Endothelial cell of umbilical vein (primary cell): Measurements from ENCODE around the gene RABGAP1. TPM values are rescaled to one million over a fixed set of nuclear protein-coding genes. Genes with fewer than 3 reads are reported as not detected.

Source experiments
- BruUV-seq: library from RNA; stranded (reverse); fragments of 400-500 nt; replicated peaks from 2 replicates; lab custom pipeline; 2021; lab: Mats Ljungman, UMichigan
- CTCF ChIA-PET: fragments of 300-600, 350-600 bp; sonication (Branson Sonifier 250); formaldehyde crosslinking; loops from one replicate; lab custom pipeline; 2021; ENCODE audit warnings: antibody characterized with exemption, inconsistent platforms; lab: Charles Lee
- POLR2A ChIA-PET: fragments of 300-600, 350-600 bp; sonication (Branson Sonifier 250); formaldehyde crosslinking; loops from one replicate; lab custom pipeline; 2021; ENCODE audit warnings: antibody characterized with exemption, inconsistent platforms; lab: Charles Lee
- DNase-seq: peaks from one replicate; pipeline ENCODE4 v3.0.0-alpha.2; 2011; ENCODE audit warnings: low read depth, low spot score
- FAIRE-seq: peaks from 2 replicates; lab custom pipeline; 2011; peaks lifted over from hg19 to GRCh38; lab: Jason Lieb, UNC
- H2AFZ ChIP-seq: 2 replicates; pipeline ENCODE4 v1.6.0; 2012; ENCODE audit warnings: low read depth, low read length, control low read depth, inconsistent platforms
- H3K27ac ChIP-seq: 2 replicates; pipeline ENCODE4 v1.5.1; 2011; ENCODE audit warnings: low read depth, mild to moderate bottlenecking, control low read depth, low read length, moderate library complexity; ENCODE audit not compliant: insufficient read depth
- H3K27me3 ChIP-seq, 2 experiments: 2 replicates each; pipeline versions ENCODE4 v1.6.0 to v1.6.1; 2011; ENCODE audit warnings: low read length in 2 of 2, mixed read lengths in 1 of 2; ENCODE audit not compliant: control insufficient read depth in 2 of 2, insufficient read depth in 2 of 2
- H3K36me3 ChIP-seq, 2 experiments: 2 replicates in 1 of 2; 3 replicates in 1 of 2; pipeline ENCODE4 v1.5.1; 2011; ENCODE audit warnings: low read length in 2 of 2, mild to moderate bottlenecking in 1 of 2, moderate library complexity in 1 of 2; ENCODE audit not compliant: control insufficient read depth in 2 of 2, insufficient read depth in 2 of 2; ENCODE audit errors: extremely low read depth in 1 of 2
- H3K4me1 ChIP-seq: 3 replicates; pipeline ENCODE4 v1.5.1; 2011; ENCODE audit warnings: mild to moderate bottlenecking, low read length; ENCODE audit not compliant: control insufficient read depth, insufficient read depth; ENCODE audit errors: extremely low read depth
- H3K4me2 ChIP-seq: 2 replicates; pipeline ENCODE4 v1.6.1; 2011; ENCODE audit warnings: low read length, control low read depth, mixed read lengths; ENCODE audit not compliant: insufficient read depth
- H3K4me3 ChIP-seq, 3 experiments: fragments of 200-600 bp in 1 of 3; sonication (generic), shearing (Covaris generic) in 1 of 3; replicated peaks in 1 of 3; 2 replicates each; pipeline ENCODE4 v1.5.1; 2011 to 2016; ENCODE audit warnings: control low read depth in 3 of 3, low read length in 3 of 3, mild to moderate bottlenecking in 2 of 3, inconsistent platforms in 1 of 3, low read depth in 1 of 3, moderate library complexity in 1 of 3; ENCODE audit not compliant: insufficient read depth in 1 of 3
- H3K79me2 ChIP-seq: 2 replicates; pipeline ENCODE4 v1.6.0; 2012; ENCODE audit warnings: low read length, inconsistent platforms; ENCODE audit not compliant: control insufficient read depth, insufficient read depth
- H3K9ac ChIP-seq: replicated peaks from 2 replicates; pipeline ENCODE3; 2011; ENCODE audit warnings: low read length, control low read depth; ENCODE audit not compliant: insufficient read depth; ENCODE audit errors: extremely low read depth
- H3K9me1 ChIP-seq: replicated peaks from 3 replicates; pipeline ENCODE4 v1.6.0; 2011; ENCODE audit warnings: mild to moderate bottlenecking, low read length; ENCODE audit not compliant: control insufficient read depth, insufficient read depth; ENCODE audit errors: extremely low read depth
- H3K9me3 ChIP-seq: replicated peaks from 2 replicates; pipeline ENCODE4 v1.5.1; 2012; ENCODE audit warnings: low read length, inconsistent platforms; ENCODE audit not compliant: control insufficient read depth, insufficient read depth
- H4K20me1 ChIP-seq: replicated peaks from 2 replicates; pipeline ENCODE3; 2011; ENCODE audit warnings: mild to moderate bottlenecking, low read length; ENCODE audit not compliant: control insufficient read depth, insufficient read depth; ENCODE audit errors: extremely low read depth
- EZH2 ChIP-seq: IDR thresholded peaks from 2 replicates; pipeline ENCODE4 v1.6.1; 2012; ENCODE audit warnings: borderline replicate concordance, low read depth, mild to moderate bottlenecking, moderate library complexity, low read length, inconsistent platforms; ENCODE audit not compliant: severe bottlenecking
- FOS ChIP-seq: IDR thresholded peaks from 2 replicates; pipeline ENCODE4 v1.6.1; 2011; ENCODE audit warnings: mild to moderate bottlenecking, low read length, moderate library complexity, borderline replicate concordance; ENCODE audit not compliant: insufficient read depth
- GATA2 ChIP-seq: IDR thresholded peaks from 2 replicates; pipeline ENCODE4 v1.7.0; 2011; ENCODE audit warnings: low read depth, mild to moderate bottlenecking, moderate library complexity, mixed read lengths, low read length; ENCODE audit not compliant: insufficient read length, insufficient read depth
- JUN ChIP-seq: IDR thresholded peaks from 2 replicates; pipeline ENCODE4 v1.6.1; 2011; ENCODE audit warnings: borderline replicate concordance, low read depth; ENCODE audit not compliant: insufficient read length, insufficient read depth
- MYC ChIP-seq: IDR thresholded peaks from one replicate; pipeline ENCODE4 v1.6.1; 2011; ENCODE audit warnings: mild to moderate bottlenecking, low read depth, low read length
- POLR2A ChIP-seq: IDR thresholded peaks from 2 replicates; pipeline ENCODE4 v1.6.1; 2012; ENCODE audit warnings: low read depth, mild to moderate bottlenecking, control low read depth, low read length
- POLR2AphosphoS5 ChIP-seq: IDR thresholded peaks from 2 replicates; pipeline ENCODE4 v1.6.1; 2012; ENCODE audit warnings: low read depth, mild to moderate bottlenecking, control low read depth, low read length, moderate library complexity; ENCODE audit not compliant: insufficient read depth
- dilution Hi-C: fragments of 300-500 bp; cut with MboI; formaldehyde crosslinking; loops from one replicate; pipeline ENCODE4 v1.15.0; 2019; ENCODE audit warnings: low sequenced_read_pairs; ENCODE audit not compliant: extremely low pct_ligation_motif_present
- intact Hi-C: fragments of 100-400 bp; cut with micrococcal nuclease; formaldehyde crosslinking; loops from one replicate; pipeline ENCODE4 v1.10.0; 2022
- polyA plus RNA-seq, 4 experiments: library from polyadenylated mRNA; depleted of rRNA in 3 of 4; stranded (reverse) in 3 of 4; unstranded in 1 of 4; fragments of >200 nt; gene quantifications; 2 replicates each; pipeline versions ENCODE4 v1.2.1 to v1.2.3, GENCODE V29; 2011 to 2012; ENCODE audit warnings: missing spikeins in 1 of 4
- total RNA-seq: library from RNA; stranded (reverse); gene quantifications from 2 replicates; pipeline ENCODE4 v1.2.3, GENCODE V29; 2021
- TF ChIP-seq, protein P1 (sequence below), 2 donors: IDR thresholded peaks; 1 replicate in 1 of 2; 2 replicates in 1 of 2; pipeline ENCODE4 v1.5.1; 2011; ENCODE audit warnings: low read length in 2 of 2, mild to moderate bottlenecking in 2 of 2, moderate library complexity in 2 of 2, control low read depth in 1 of 2, inconsistent platforms in 1 of 2, low read depth in 1 of 2; ENCODE audit not compliant: insufficient read depth in 1 of 2; ENCODE audit errors: extremely low read depth in 1 of 2
- TF ChIP-seq, protein P2 (sequence below): IDR thresholded peaks from 2 replicates; pipeline ENCODE4 v1.6.1; 2011; ENCODE audit not compliant: insufficient read depth, insufficient read length

The RABGAP1 gene
- total and polyA plus RNA-seq, 2 donors (not counting 3 experiments of a cell fraction or from before 2014, with no cell fraction given), result 19.0 to 53.6 TPM

DNA sequence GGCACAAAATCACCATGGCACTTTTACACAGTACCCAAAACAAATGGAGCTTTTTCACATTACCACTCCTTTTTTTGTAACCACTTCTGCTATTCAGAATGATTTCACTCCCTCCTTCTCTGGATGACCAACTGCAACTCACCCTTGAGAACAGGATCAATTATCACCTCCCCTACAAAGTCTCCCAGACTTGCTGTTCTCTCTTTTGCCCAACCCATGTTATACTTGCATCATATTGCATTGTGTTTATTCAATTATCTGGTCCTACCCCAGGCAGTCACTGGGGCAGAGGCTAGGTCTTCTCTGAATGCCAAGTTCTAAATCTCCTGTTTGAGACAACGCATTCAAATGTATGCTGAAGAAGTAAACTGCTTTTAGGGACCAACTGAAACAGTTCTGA lies 188.6 kb downstream of the RABGAP1 start:
- no peak overlapping the region for H3K27ac ChIP-seq
- intact Hi-C loops, result no loop called here
- no peak for FAIRE-seq

More for the DNA sequence above, 188.6 kb downstream of the RABGAP1 start:
- dilution Hi-C loops, result no loop called here
- H3K4me1 ChIP-seq, result no peaks in the 10 kb centered on the region
- H3K27me3 ChIP-seq, result no peaks in the 10 kb centered on the region
- H3K4me3 ChIP-seq, result no peak overlapping the region
- BruUV-seq, result no TSS peak
- no peak overlapping the region for H3K4me2 ChIP-seq
- no peak overlapping the region for H2AFZ ChIP-seq
- DNase-seq, result no peak
- H3K9ac ChIP-seq, result no peak overlapping the region
- H3K9me3 ChIP-seq, result no peaks in the 10 kb centered on the region
- H3K79me2 ChIP-seq, result no peaks in the 10 kb centered on the region
- no peaks in the 10 kb centered on the region for H4K20me1 ChIP-seq
- peaks cover 0 to 2% of the 10 kb centered on the region in 2 experiments for H3K36me3 ChIP-seq
- POLR2A ChIA-PET, result no interaction called here
- CTCF ChIA-PET, result no interaction called here
- TF ChIP-seq MYC (no peak), EZH2 (no peak), POLR2AphosphoS5 (no peak), FOS (no peak), POLR2A (no peak), JUN (no peak), GATA2 (no peak)
- TF ChIP-seq, protein P1, sequence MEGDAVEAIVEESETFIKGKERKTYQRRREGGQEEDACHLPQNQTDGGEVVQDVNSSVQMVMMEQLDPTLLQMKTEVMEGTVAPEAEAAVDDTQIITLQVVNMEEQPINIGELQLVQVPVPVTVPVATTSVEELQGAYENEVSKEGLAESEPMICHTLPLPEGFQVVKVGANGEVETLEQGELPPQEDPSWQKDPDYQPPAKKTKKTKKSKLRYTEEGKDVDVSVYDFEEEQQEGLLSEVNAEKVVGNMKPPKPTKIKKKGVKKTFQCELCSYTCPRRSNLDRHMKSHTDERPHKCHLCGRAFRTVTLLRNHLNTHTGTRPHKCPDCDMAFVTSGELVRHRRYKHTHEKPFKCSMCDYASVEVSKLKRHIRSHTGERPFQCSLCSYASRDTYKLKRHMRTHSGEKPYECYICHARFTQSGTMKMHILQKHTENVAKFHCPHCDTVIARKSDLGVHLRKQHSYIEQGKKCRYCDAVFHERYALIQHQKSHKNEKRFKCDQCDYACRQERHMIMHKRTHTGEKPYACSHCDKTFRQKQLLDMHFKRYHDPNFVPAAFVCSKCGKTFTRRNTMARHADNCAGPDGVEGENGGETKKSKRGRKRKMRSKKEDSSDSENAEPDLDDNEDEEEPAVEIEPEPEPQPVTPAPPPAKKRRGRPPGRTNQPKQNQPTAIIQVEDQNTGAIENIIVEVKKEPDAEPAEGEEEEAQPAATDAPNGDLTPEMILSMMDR (IDR thresholded peaks at IDR 0.05; ENCODE audit: extremely low read depth in 1 of 2, insufficient read depth in 1 of 2, low read depth in 1 of 2, low read length in 2 of 2), result no peak
- TF ChIP-seq, protein P2, sequence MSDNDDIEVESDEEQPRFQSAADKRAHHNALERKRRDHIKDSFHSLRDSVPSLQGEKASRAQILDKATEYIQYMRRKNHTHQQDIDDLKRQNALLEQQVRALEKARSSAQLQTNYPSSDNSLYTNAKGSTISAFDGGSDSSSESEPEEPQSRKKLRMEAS, result no peak
- no peaks in the 10 kb centered on the region for H3K9me1 ChIP-seq
